Stimulated activated naive CD4-positive, alpha-beta T cell treated with Interleukin-2 at 50 U/mL for 16 hours (primary cell): ENCODE measurements around the gene GNAI2.
"Not testable (repeated sequence)": the region's sequence is repeated elsewhere in the genome, so short reads cannot be mapped to it uniquely, and the experiment has no call there.

Source experiments
- DNase-seq: peaks from one replicate; lab custom pipeline; 2025; lab: John Stamatoyannopoulos, UW

The GNAI2 gene

DNA sequence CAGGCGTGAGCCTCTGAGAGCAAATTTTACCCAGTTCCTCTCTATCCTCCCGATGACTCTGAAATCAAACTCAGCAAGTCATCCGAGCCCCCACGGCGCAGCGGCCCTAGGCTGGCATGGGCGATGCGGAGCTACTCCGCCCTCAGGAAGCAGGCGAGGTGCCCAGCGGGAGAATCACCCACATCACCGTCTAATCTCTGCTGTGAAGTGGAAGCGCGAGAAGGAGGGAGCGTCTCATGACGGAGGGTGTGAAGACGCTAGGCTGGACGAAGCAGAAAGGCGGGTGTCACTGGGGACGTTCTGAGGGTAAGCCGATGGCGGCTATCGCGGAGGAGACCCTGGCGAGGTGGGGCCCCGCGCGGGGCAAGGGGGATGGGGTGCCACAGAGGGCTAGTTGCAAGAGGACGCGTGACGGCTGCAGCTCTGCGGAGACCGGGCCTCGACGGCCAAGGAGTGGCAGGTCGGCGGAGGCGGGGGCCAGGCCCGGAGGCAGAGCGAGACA, 9.1 kb upstream of the GNAI2 start:
- no peak for DNase-seq

- DNase-seq = peak; percentile 86
Measured at GRCh38 chr3:50227390-50228183, 8.4 kb upstream of the GNAI2 start.

DNA sequence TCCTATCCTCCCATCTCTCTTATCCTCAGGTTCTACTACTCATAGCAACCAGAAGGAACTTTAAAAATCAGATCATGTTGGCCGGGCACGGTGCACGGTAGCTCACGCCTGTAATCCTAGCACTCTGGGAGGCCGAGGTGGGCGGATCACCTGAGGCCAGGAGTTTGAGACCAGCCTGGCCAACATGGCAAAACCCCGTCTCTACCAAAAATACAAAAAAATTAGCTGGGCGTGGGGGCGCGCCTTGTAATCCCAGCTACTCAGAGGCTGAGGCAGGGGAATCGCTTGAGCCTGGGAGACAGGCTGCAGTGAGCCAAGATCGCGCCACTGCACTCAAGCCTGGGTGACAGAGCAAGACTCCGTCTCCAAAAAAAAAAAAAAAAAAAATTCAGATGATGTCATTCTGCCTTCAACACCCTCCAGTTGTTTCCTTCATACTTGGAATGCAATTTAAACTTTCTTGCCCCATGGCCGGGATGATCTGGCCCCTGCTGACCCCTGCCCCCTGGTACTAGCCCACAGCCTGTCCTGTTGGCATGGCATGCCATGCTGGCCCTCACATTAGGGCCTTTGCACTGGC, 7.7 kb upstream of the GNAI2 start:
- DNase-seq = not testable (repeated sequence)

DNA sequence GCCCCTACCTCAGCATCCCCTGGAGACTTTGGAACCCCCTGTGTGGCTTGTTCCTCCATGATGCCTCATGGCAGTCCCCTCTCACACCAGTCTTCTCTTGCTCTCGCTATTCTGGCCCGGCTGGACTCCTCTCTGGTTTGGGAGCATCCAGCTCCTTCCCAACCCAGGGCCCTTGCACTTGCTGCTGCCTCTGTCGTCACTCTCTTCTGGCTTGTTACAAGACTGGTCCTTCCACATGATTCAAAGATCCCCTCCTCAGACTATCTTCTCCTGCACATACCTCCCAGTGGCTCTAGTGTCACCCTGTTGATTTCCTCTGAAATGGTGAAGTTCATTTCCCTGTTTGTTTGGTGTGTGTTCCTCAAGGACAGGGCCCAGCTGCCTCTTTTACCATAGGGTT, 6.5 kb upstream of the GNAI2 start:
- no peak for DNase-seq

- no peak for DNase-seq
Measured at GRCh38 chr3:50230104-50230793, 5.8 kb upstream of the GNAI2 start.

GRCh38 chr3:50230794-50231125, 5.2 kb upstream of the GNAI2 start:
- no peak for DNase-seq

DNA sequence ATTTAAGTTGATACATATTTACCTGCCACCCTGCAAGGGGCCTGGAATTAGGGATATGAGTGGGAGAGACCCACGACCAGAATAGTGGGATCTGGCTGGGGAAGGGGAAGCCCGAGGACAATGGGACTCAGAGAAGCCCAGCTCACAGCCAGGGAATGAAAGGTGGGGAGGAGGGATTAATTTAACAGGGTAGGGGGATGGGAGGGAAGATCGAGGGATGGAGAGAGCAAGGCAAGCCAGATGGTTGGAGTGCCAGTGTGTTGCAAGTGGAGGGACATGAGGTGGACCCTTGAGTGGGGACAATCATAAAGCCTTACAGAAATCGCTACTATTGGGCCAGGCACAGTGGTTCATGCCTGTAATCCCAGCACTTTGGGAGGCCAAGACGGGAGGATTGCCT, 4.4 kb upstream of the GNAI2 start:
- no peak for DNase-seq

- no peak for DNase-seq
Measured at GRCh38 chr3:50232303-50232702, 3.7 kb upstream of the GNAI2 start.

DNA sequence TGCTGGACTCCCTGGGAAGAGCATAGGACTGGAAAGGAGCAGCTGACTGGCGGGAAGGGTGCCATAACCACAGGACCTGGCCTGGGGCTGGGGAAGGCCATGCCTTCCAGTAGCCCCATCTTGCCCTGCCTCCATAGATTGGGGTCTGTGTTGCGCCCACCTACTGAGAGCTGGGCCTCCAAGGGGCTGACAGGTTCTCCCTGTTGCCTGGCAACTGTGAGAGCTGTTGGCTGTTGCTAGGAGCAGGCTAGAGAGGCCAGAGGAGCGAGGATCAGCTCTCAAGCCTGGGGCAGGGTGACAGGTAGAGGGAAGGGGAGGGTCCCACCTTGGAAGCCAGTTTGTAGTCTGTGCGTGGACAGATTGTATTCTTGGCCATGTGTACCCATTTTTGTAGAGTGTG, 2.8 kb upstream of the GNAI2 start:
- DNase-seq = no peak

DNA sequence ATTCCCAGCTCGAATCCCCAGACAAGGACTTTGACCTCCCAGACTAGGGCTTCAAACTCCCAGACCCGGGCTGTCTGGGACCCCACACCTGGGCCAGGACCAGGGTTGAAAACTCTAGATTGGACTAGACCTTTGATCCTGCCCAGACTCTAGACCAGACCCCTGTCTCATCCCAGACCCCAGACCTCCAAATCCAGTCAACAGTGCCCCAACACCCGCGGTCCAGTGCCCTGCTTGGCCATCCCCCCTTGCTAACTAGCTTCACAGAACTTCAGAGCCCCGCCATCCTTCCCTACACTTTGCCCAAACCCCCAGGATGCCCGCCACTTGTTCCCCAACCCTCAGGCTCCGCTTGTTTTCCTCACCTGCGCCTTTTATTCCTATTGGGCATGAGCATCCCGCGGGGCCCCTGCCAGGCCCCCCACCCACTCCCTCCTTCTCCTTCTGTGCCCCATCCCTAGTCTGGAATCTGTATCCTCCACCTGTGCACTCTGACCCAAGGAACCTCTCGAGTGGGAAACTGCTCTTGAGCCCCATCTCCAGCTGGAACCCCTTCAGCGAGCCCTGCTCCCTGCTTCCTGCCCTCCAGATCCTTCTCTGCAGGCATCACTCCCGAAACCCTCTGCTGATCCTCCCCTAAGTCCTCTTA, 604 bp downstream of the GNAI2 start:
- no peak for DNase-seq

DNA sequence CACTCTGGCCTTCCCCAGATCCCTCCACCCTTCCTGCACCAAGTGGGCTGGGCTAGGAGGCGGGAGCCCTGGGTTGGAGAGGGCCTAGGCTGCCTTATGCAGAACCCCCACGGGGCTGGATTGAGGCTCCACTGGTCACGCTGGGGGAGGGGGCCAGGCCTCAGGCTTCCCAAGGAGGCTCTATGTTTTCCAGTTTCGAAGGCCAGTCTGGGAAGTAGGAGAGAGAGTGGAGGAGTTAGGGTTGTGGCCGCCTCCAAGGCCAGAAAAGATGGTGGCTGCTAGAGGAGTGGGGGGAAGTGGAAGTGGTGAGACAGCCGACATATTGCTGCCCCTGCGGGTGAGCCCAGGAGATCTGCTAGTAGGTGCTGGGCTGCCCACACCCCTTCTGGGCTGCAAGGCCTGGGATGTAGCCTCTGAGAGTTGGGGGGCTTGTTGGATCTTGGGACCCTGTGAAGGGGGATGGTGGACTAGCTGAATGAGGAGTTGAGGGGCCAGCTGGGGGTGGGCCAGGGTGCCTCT, 1.2 kb downstream of the GNAI2 start:
- peak; percentile 32 for DNase-seq

- DNase-seq = peak; percentile 91
Measured at GRCh38 chr3:50237754-50238548, 1.9 kb downstream of the GNAI2 start.

- DNase-seq = peak; percentile 28
Measured at GRCh38 chr3:50238549-50239026, 2.6 kb downstream of the GNAI2 start.

DNA sequence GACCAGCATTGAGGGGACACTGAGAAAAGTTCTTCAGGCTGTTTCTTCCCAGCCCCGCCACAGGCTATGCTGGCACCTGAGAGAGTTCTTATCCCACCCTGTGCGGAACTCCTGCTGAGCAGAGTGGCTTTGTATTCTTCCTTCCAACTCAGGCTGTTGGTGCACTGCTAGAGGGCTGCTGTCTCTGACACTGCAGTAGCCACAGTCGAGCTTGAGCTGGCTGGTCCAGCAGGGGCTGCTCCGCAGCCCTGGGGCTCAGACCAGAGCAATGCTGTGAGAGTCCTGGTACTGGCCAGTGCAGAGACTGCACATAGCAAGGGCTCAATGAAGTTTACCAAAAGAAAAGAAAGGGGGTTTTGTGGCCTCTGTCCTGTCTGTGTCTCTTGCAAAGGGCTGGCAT, 3.6 kb downstream of the GNAI2 start:
- no peak for DNase-seq

- DNase-seq = no peak
Measured at GRCh38 chr3:50241163-50241562, 5.2 kb downstream of the GNAI2 start.

- DNase-seq = no peak
Measured at GRCh38 chr3:50241713-50242380, 5.8 kb downstream of the GNAI2 start.

- DNase-seq = no peak
Measured at GRCh38 chr3:50242381-50242770, 6.4 kb downstream of the GNAI2 start.

DNA sequence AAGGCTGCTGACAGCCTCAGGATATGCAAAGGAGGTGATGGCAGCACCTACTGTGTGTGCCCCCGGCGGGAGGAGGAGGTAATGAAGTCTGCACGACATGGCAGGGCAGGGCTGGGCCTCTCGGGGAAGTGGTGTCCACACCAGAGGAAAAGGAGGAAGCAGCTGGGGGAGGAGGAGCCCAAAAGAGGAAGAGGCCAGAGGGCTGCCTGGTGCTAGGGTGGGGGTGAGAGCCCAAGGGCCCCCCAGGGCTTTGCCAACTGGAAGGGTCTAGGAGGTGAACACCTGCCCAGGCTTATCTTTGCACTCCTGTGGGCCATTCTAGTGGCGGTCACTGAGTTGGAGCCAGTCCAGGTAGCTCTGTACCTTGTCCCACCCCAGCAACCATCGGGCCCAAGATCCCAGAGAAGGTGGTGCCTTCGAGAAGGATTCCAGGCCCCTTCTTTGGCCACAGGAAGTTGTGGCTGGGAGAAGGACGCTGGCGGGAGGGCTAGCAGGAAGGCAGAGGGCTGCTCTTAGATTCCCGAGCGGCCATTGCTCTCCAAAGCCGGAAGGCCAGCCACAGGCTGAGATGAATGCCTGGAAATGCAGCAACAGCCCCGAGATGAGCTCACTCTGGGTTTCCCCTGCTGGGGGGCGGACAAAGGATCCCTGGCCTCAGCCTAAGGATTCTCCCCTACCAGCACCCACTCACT, 7.0 kb downstream of the GNAI2 start:
- peak; percentile 53 for DNase-seq

- no peak for DNase-seq
Measured at GRCh38 chr3:50243543-50243895, 7.5 kb downstream of the GNAI2 start.

DNA sequence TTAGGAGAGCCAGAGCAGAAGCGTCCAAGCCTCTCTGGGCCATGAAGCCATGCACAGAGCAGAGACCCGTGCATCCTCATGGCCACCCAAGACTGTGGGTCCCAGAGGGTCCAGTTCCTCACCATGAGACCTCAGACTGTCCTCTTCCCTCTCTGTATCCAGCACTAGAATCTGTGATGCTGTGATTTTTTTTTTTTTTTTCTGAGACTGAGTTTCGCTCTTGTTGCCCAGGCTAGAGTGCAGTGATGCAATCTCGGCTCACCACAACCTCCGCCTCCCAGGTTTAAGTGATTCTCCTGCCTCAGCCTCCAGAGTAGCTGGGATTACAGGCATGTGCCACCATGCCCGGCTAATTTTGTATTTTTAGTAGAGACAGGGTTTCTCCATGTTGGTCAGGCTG, 8.8 kb downstream of the GNAI2 start:
- not testable (repeated sequence) for DNase-seq
